Frontal cortex (tissue), 4 donors: ENCODE measurements around the gene PTPRK. TPM values are rescaled to one million over a fixed set of nuclear protein-coding genes. Genes with fewer than 3 reads are reported as not detected.
"Not testable (repeated sequence)": the region's sequence is repeated elsewhere in the genome, so short reads cannot be mapped to it uniquely, and the experiment has no call there.

Source experiments
- DNase-seq, 2 donors: peaks; one replicate each; pipeline ENCODE4 v3.0.0; 2012; ENCODE audit warnings: low spot score in 2 of 2
- FAIRE-seq: peaks from 2 replicates; lab custom pipeline; 2012; peaks lifted over from hg19 to GRCh38; lab: Jason Lieb, UNC
- total RNA-seq: library from RNA; depleted of rRNA; stranded (reverse); fragments of >200 nt; gene quantifications from one replicate; pipeline ENCODE4 v1.2.3, GENCODE V29; 2014
- donor health status: control.
- donor health status: control.
- donor health status: control.

PTPRK gene
- total RNA-seq, 1 donor from 2014 or later = 179 TPM

- no peak for FAIRE-seq
- no peak for DNase-seq
Observed at GRCh38 chr6:128024046-128024445, 496.4 kb downstream of the PTPRK start.

- DNase-seq (no peak), FAIRE-seq (no peak)
Observed at GRCh38 chr6:128018821-128019220, 501.6 kb downstream of the PTPRK start.

- no peak for FAIRE-seq
Observed at GRCh38 chr6:128017288-128017687, 503.1 kb downstream of the PTPRK start.

GRCh38 chr6:128007658-128008057 lies 512.7 kb downstream of the PTPRK start:
- DNase-seq = no peak

More at GRCh38 chr6:128017288-128017687, 503.1 kb downstream of the PTPRK start:
- no peak for DNase-seq

GRCh38 chr6:128005009-128005408 lies 515.4 kb downstream of the PTPRK start:
- DNase-seq (no peak), FAIRE-seq (no peak)

More at GRCh38 chr6:128007658-128008057, 512.7 kb downstream of the PTPRK start:
- no peak for FAIRE-seq

GRCh38 chr6:128000363-128000762 lies 520.0 kb downstream of the PTPRK start:
- FAIRE-seq (no peak), DNase-seq (no peak)

- DNase-seq (no peak), FAIRE-seq (no peak)
Observed at GRCh38 chr6:127998985-127999384, 521.4 kb downstream of the PTPRK start.

GRCh38 chr6:127997496-127998164 lies 522.8 kb downstream of the PTPRK start:
- DNase-seq = no peak
- FAIRE-seq = no peak

GRCh38 chr6:127996925-127997324 lies 523.5 kb downstream of the PTPRK start:
- FAIRE-seq (no peak), DNase-seq (no peak)

GRCh38 chr6:127992144-127992543 lies 528.3 kb downstream of the PTPRK start:
- DNase-seq (no peak), FAIRE-seq (no peak)

- DNase-seq (no peak), FAIRE-seq (no peak)
Observed at GRCh38 chr6:127990074-127990473, 530.3 kb downstream of the PTPRK start.

- FAIRE-seq (peak; percentile 93), DNase-seq (peak in 1 of 2 donors; percentile 6)
Observed at GRCh38 chr6:127980996-127981395, 539.4 kb downstream of the PTPRK start.

GRCh38 chr6:127978185-127978584 lies 542.2 kb downstream of the PTPRK start:
- FAIRE-seq, DNase-seq: not testable (repeated sequence)

GRCh38 chr6:127976796-127977195 lies 543.6 kb downstream of the PTPRK start:
- DNase-seq (no peak), FAIRE-seq (no peak)

- DNase-seq (no peak), FAIRE-seq (no peak)
Observed at GRCh38 chr6:127976111-127976510, 544.3 kb downstream of the PTPRK start.

GRCh38 chr6:127972815-127973214 lies 547.6 kb downstream of the PTPRK start:
- FAIRE-seq = no peak

GRCh38 chr6:127971945-127972391 lies 548.4 kb downstream of the PTPRK start:
- DNase-seq (no peak), FAIRE-seq (no peak)

More at GRCh38 chr6:127972815-127973214, 547.6 kb downstream of the PTPRK start:
- no peak for DNase-seq

GRCh38 chr6:127971386-127971785 lies 549.0 kb downstream of the PTPRK start:
- FAIRE-seq (no peak), DNase-seq (no peak)

- FAIRE-seq (no peak), DNase-seq (no peak)
Observed at GRCh38 chr6:127969701-127970100, 550.7 kb downstream of the PTPRK start.

GRCh38 chr6:127968394-127968793 lies 552.0 kb downstream of the PTPRK start:
- no peak for DNase-seq
- FAIRE-seq = no peak

- peak in 1 of 2 donors; percentile 8 for DNase-seq
- FAIRE-seq = no peak
Observed at GRCh38 chr6:127967708-127968107, 552.7 kb downstream of the PTPRK start.

- DNase-seq = no peak
- FAIRE-seq = no peak
Observed at GRCh38 chr6:127966616-127967015, 553.8 kb downstream of the PTPRK start.
